ENCODE results near the gene MANBA.
"Not testable (repeated sequence)": the region's sequence is repeated elsewhere in the genome, so short reads cannot be mapped to it uniquely, and the experiment has no call there.

The MANBA gene

DNA sequence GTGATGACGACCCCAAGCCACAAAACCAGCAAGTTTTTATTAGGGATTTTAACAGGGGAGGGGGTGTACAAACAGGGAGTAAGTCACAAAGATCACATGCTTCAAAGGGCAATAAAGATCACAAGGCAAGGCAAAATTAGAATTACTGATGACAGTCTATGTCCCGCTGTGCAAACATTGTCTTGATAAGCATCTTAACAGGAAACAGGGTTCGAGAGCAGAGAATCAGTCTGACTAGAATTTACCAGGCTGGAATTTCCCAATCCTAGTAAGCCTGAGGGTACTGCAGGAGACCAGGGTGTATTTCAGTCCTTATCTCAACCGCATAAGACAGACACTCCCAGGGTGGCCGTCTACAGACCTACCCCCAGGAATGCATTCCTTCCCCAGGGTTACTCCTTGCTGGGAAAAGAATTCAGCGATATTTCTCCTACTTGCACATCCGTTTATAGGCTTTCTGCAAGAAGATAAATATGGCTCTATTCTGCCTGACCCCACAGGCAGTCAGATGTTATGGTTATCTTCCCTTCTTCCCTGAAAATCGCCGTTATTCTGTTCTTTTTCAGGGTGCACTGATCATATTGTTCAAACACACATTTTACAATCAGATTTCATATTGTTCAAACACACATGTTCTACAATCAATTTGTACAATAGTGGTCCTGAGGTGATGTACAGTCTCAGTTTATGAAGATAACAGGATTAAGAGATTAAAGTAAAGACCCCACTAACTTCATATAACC lies 41.8 kb downstream of the MANBA start:
- not testable (repeated sequence) for DNase-seq

DNA sequence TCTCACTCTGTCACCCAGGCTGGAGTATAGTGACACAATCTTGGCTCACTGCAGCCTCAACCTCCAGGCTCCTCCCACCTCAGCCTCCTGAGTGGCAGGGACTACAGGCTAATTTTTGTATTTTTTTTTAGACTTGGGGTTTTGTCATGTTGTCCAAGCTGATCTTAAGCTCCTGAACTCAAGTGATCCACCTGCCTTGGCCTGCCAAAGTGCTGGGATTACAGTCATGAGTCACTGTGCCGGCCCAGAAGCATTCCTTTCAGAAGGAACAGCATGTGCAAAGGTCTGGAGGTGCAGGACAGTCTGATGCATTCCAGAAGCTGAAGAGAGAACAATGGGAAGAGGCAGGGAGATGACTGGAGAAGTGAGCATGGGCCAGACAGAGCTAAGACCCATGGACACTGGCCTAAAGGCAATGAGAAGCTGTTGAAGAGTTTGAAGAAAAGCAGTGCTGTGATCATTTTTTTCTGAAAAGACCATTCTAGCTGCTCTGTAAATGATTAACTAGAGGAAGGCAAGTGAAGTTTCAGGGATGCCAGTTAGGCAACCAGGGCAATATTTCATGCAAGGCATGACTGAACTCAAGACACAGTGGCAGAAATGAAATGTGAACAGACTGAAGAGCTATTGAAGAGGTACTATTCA lies 43.2 kb downstream of the MANBA start:
- no peak for DNase-seq

DNA sequence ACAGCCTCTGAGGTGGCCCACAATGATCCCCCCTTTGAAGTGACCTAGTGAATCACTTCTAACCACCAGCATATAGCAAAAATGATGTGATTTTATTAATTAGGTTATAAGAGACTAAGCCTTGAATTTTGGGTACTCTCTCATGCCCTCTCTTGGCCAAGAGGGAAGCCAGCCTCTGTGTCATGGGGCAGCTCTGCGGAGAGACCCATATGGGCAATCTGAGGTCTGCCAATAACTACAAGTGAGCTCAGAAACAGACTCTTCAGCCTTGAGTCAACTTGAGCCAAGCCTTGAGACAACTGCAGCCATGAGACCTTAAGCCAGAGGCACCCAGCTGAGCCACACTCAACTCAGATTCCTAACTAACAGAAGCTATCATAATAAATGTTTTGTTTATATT lies 45.7 kb downstream of the MANBA start:
- no peak for DNase-seq

DNA sequence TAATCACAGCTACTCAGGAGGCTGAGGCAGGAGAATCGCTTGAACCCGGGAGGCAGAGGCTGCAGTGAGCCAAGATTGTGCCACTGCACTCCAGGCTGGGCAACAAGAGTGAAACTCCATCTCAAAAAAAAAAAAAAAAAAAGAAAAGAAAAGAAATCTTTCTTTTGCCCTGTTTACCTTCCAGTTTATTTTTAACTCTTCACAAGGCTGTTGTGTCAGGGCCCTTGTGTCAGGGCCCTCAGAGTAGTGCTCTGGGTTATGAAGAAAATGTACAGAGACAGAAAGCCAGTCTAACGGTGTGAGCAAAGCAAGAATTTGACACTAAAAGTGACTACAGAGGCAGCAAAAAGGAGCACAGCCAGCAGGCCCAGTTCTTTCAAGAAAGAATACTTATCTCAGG lies 47.0 kb downstream of the MANBA start:
- DNase-seq = not testable (repeated sequence)

DNA sequence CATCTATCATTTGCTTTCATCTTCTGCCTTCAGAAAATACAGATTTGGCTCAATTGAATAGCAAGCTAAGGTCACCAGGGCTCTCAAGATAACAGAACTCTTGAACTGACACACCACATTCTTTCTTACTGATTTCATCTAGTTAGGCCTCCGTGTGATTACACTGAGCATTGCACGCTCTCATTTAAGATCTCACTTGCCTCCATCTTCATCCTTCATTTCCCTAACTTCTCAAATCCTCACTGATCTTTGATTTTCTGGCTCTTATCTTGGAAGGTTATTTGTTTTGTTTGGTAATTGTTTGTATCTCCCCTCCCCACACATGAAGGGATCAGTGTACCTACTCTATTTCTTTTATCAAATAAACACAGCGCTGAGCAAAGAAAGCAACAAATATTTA lies 47.7 kb downstream of the MANBA start:
- DNase-seq = no peak

DNA sequence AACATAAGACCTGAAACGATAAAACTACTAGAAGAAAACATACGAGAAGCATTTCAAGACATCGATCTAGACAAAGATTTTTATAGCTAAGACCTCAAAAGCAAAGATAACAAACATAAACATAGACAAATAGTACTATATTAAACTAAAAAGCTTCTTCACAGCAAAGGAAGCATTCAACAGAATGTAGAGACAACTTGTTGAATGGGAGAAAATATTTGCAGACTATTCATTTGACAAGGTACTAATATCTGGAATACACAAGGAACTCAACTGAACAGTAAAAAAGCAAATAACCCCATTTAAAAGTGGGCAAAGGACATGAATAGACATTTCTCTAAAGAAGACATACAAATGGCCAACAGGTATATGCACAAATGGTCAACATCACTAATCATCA lies 49.8 kb downstream of the MANBA start:
- no peak for DNase-seq

DNA sequence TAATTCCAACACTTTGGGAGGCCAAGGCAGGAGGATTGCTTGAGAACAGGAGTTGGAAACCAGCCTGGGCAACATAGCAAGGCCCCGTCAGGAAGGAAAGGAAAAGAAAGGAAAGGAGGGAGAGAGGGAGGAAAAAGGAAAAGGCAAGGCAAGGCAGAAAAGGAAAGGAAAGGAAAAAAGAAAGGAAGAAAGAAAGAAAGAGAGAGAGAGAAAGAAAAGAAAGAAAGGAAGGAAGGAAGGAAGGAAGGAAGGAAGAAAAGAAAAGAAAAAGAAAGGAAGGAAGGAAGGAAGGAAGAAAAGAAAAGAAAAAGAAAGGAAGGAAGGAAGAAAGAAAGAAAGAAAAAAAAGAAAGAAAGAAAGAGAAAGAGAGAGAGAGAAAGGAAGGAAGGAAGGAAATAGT lies 51.7 kb downstream of the MANBA start:
- DNase-seq = not testable (repeated sequence)

DNA sequence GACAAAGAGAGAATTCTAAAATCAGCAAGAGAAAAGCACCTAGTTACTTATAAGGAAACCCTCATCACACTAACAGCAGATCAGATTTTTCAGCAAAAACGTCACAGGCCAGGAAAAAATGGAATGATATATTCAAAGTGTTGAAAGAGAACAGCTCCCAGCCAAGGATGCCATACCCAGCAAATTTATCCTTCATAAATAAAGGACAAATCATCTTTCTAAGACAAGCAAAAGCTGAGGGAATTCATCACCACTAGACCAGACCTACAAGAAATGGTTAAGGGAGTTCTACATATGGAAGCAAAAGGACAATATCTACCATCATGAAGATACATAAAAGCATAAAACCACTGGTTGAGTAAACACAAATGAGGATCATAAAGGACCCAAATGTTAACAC lies 53.6 kb downstream of the MANBA start:
- DNase-seq = no peak

DNA sequence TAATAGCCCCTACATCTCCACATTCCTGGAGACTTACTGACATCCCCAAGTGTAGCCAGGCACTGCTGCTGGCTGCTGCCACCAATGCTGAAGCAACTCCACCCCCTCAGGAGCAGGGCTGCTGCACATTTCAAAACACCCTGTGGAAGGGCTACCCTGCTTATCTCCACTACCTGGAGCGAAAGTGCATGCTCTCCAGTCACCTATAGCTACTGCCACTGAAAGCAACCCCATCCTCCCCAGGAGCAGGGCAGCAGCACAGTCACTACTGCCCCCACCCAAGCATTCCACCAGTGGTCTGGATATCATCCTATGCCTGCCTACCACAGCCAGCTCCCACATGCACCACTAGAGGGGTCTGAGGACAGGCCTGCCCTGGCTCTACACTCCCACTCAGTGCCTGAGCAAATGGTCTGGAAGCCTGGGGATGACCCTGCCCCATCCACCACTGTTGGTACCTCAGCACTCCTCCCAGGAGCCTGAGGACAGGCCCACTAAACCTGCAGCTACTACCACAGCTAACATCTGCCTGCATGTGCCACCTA lies 55.3 kb downstream of the MANBA start:
- DNase-seq = no peak

DNA sequence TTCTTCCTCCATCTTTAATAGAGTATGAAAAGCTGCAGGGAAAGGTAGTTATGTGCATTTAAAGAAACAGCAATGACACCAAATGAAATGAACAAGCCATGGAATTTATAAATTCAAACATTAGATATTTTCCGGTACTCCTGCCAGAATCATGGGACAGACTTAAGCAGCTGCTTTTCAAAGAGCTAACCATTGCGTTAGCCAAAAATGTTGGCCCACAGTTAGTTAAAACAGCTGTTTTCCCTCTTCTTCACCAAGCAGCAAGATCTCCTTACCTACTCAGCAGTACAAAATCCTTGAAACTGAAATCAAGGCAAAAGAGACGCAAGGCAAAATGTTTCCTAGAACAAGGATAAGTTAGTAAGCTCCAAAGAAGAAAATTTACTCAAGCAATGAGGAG lies 64.0 kb downstream of the MANBA start:
- no peak for DNase-seq

DNA sequence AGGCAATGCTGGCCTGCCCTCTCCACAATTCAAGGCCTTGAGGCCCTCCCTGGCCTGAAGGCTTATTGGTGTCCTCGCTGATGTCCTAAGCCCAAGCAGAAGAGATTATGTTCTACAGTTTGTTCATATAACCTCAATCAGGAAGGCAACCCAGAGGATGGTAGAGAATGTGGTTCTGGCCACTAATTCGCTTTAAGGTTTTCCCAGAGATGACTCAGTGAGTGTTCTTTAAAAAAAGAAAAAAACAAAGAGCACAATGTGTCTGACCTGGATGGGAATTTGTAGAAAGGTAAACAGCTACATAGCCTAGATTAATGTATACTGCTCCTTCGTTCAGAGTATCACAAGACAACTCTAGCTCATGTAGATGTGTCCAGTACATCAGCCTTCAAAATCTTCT lies 66.0 kb downstream of the MANBA start:
- no peak for DNase-seq

DNA sequence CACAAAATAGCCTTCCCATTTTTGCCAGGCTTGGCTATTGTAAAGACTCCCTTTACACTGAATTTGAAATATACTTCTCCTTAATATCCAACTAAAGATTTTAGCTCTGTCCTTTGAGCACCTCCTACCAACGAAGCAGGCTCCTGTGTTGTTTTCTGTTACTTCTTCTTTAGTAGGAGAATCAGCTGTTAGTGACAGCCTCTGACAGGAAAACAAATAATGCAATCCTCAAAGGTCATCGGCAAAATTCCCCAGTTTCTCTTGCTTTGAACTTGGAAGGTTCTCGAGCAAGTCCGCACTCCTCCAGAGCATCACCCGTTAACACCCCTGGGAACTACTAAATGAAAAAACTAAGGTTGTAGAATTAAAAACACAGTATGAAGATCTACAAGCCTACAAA lies 66.9 kb downstream of the MANBA start:
- no peak for DNase-seq

DNA sequence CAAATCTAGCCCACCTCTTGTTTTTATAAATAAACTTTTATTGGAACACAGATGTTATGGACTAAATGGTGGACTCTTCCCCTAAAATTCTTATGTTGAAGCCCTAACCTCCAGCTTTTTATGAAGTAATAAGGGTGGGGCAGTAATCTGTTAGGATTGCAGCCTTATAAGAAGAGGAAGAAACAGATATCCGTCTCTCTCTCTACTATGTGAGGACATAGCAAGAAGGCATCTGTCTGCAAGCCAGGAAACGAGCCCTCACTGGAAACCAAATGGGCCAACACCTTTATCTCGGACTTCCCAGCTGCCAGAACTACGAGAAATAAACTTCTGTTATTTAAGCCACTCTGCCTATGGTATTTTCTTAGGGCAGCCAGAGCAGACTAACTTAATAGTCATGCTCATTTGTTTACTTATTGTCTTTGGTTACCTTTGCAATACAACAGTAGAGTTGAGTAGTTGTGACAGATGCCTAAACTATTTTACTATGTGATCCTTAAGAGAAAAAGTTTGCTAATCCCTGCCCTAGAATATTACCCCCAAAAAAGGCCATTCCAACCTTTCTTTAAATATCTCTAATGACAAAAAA lies 67.4 kb downstream of the MANBA start:
- DNase-seq = no peak

DNA sequence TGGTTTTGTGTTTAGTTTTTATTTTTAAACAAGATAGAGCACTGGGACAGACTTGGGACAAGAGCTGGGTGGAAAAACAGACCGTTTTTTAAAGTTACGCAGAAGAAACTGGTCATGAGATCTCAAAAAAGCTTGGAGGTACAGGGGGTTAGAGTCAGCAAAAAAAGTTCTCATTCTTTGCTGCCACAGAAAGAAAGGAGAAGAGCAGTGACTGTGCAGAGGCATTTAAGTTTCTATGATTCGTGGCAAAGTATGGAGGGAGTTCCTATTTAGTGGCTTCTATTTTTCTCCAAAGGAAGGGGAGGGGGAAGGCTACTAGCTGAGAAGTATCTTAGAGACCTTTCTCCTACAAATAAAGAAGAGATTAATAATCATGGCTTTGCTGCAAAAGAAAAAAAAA lies 68.3 kb downstream of the MANBA start:
- DNase-seq = no peak

DNA sequence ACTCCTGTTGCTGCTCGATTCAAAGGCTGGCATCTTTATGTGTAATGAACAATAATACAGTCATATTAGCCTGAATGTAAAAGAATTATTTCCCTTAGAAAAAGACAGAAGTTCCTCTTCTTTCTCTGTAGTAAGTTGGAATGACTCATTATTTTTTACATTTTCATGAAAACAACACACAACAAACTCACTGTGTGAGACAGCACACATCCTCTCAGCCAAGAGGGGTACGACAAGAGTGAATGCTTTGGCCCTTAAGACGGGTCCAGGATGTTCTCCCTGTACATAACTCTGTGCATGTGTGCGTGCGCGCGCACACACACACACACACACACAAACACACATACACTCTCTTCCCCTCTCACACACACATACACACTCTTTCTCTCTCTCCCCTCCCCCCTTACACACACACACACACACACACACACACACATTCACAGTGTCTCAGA lies 72.8 kb downstream of the MANBA start:
- DNase-seq = no peak

DNA sequence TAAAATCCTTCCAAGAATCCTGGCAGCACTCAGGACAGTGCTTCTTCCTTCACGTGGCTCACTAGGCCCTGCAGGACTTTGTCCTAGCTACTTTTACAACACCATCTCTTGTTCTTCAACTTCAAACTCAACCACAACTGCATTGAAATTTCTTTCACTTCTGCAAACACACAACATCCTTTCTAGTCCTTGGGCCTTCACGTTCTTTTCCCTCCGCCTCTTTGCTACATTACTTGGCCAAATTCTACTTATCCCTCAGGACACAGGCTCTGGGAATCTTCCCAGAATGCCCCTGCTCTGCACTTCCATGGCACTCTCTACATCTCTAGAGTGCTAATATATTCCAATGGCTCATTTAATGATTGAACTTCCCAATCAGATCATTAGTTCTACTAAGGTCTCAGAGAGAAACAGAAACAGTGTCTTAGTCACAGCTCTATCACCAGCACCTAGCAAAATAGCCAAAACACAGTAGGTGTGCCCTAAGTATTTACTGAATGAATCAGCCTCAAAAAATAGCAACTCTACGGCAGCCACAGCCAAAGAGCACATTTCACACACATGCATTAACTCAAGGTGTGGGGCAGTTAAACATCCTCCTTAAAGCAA lies 73.3 kb downstream of the MANBA start:
- no peak for DNase-seq

DNA sequence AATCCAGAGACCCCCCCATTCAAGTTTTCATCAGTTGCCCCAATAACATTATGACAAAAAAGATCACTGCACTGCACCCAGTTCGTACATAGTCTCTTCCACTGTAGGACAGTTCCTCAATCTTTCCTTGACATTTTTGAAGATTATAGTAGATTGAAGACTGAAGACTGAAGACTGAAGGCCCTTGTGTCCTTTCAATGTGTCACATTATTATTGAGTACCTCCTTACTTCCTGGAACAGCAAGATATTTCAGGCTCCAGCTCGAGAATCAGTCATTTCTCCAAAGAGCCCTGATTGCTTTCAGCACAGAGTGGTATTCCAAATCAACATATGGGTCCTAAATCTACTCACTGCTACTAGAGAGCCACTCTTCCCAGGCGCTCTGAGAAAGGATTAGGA lies 75.0 kb downstream of the MANBA start:
- no peak for DNase-seq

DNA sequence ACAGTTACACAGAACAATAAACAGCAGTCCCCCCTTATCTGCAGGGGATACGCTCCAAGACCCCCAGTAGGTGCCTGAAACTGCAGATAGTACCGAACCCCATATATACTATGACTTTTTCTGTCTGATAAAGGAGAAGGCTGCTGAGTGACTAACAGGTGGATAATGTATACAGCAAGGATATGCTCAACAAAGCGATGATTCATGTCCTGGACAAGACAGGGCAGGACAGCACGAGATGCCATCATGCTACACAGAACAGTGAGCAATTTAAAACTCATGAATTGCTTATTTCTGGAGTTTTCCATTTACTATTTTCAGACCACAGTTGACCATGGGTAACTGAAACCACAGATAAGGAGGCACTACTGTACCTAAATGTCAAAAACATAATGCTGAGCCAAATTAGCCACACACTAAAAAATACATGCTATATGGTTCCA lies 76.1 kb downstream of the MANBA start:
- DNase-seq = no peak

DNA sequence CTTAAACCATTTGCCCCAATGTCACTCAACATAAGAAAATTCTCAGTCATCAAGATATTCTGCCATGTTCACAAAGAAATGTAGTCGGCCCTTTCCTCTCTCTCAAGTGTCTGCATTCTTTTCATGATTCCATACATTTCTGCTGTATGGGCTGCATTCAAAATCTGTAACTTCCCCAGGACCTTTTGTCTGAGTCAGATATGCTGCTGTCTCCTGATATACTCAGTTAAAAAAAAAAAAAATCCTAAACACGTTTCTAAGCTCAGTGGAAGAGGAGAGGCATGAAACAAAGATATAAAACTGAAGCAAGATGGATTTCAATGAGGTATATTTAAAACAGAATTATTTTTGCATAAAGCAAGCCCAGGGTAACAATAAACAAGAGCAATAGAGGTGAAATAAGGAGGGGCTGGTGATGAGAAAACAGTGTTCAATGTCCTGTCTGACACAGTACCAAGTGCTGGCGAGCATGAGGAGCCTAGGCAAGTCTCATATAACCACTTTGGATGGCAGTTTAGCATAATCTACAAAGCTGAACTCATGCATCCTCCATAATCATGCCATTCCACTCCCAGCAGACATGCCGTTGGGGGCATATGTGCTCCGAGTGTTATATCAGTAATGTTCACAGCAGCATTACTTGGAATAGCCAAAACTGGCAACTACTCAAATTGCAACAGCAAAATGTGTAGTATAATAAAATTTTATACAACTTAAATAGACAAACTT lies 76.7 kb downstream of the MANBA start:
- no peak for DNase-seq

DNA sequence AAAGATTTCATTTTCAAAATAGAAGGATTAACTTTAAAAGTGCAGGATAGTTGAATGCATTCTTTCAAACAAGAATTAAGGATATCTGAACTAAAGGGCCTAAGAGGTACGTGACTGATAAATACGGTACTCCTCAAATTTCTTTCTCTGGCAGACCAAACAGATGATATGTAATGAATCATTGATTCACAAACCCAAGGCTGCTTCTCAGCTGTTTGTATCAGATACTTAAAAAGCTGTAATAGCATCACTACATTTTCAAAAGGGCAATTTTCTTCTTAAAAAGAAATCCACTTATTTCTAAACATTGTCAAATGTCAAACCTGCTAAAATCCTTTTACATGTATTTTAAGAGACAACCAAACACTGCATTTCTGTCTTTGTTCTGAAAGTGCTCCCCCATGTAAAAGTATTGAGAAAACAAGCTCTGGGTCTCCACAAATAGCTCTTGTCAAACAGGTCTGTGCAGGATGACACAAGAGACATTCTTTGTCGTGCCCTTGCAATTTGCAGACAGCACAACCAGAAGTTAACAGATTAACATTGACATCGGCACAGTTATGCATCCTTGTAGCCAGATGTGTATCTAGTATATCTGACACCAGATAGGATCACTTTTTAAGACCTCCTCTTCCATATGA lies 82.0 kb downstream of the MANBA start:
- no peak for DNase-seq

DNA sequence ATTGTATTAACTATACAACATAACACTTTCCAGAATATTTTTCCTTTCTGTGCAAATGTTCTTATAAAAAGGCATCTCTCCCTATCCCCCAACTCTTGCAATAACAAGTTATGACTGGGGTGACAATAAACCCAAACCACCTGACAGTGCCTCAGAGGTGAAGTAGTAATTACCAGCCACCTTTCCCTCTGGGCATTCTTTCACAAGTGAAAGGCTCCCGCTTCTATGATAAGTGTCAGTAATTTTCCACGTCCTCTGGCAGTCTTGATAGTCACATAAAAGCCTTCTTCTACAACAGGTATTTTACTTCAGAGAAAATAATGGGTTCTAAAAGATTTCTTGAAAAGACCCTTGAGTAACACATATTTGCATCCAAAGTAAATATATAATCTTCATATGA lies 82.7 kb downstream of the MANBA start:
- no peak for DNase-seq

DNA sequence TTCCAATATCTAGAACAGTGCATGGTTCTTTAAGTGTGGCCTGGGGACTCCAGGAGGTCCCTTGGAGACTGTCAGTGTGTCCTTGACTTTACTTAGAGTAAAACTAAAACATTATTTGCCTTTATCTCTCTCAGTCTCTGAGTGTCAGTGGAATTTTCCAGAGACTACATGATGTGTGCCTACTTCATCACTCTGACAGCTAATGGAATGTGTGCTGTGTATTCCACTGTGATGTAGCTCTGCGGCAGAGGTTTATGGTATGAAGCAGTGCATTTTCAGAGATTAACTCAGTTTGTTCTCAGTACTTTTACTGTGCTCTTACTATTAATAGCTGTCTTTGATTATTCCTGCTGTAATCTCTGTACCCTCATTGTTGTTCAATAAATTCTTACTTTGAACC lies 85.6 kb downstream of the MANBA start:
- DNase-seq = no peak

Measured in NCI-H187 treated with DMSO at 0.1 percent for 48 hours (cell line).